Esophagus muscularis mucosa (tissue), 3 donors: Measurements from ENCODE around the gene RAD9A.

Experiments
- CTCF ChIP-seq, 3 experiments: fragments of 200-600 bp in 2 of 3; fragments of 450-650 bp in 1 of 3; sonication (generic) in 2 of 3; IDR thresholded peaks; one replicate each; pipeline ENCODE4 v1.5.1; 2017 to 2019; ENCODE audit warnings: antibody characterized with exemption in 3 of 3, mild to moderate bottlenecking in 2 of 3, moderate library complexity in 1 of 3
- POLR2A ChIP-seq: fragments of 450-650 bp; IDR thresholded peaks from one replicate; pipeline ENCODE4 v1.6.1; 2017; ENCODE audit warnings: antibody characterized with exemption, moderate library complexity, mild to moderate bottlenecking, low read depth
- POLR2AphosphoS5 ChIP-seq, 2 donors: sonication (generic); formaldehyde crosslinking; IDR thresholded peaks; one replicate each; pipeline ENCODE4 v1.6.1; 2017; ENCODE audit warnings: antibody characterized with exemption in 2 of 2

- no peak for TF ChIP-seq POLR2AphosphoS5 (IDR thresholded peaks at IDR 0.05)
- no peak for TF ChIP-seq POLR2A
- no peak for TF ChIP-seq CTCF (IDR thresholded peaks at IDR 0.05)
These were observed 36.6 kb upstream of the RAD9A start for GRCh38 chr11:67355023-67355793.
